NCI-H2196 treated with DMSO at 0.1 percent for 48 hours (cell line): ENCODE data around the gene ASPDH.

Experiments
- DNase-seq: peaks from one replicate; lab custom pipeline; 2025; ENCODE audit not compliant: unreplicated experiment; lab: John Stamatoyannopoulos, UW

ASPDH gene

GRCh38 chr19:50516456-50516855, 2.7 kb upstream of the ASPDH start:
- DNase-seq: no peak

DNA sequence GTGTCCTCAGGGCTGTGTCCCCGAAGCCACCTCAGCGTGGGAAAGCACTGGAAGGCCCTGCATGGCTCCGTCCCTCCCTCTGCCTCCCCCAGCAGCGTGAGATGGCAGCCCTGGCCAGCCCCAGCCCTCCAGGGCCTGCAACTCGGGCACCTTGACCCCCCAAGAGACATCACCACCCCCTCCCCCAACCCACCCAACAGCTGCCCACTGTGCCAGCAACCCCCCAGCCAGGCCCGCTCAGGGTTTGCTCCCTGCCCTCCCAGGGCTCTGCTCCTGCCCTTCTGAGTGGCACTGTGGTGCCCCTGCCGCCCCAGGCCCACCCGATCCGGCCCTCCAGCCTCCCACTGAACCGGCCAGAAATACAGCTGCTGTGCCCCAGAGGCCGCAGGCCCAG, 1.5 kb upstream of the ASPDH start:
- no peak for DNase-seq

GRCh38 chr19:50514346-50515167, 844 bp upstream of the ASPDH start:
- peak; percentile 31 for DNase-seq

GRCh38 chr19:50512999-50513745, 541 bp downstream of the ASPDH start:
- DNase-seq: no peak

GRCh38 chr19:50512112-50512998, 1.4 kb downstream of the ASPDH start:
- DNase-seq: no peak

- peak; percentile 98 for DNase-seq
These were observed 2.5 kb downstream of the ASPDH start, which contains the start of gene JOSD2 for GRCh38 chr19:50511069-50511822. TSS of gene JOSD2 (minus strand) at chr19:50511191. CDS start at chr19:50510431, 760 bp downstream.

DNA sequence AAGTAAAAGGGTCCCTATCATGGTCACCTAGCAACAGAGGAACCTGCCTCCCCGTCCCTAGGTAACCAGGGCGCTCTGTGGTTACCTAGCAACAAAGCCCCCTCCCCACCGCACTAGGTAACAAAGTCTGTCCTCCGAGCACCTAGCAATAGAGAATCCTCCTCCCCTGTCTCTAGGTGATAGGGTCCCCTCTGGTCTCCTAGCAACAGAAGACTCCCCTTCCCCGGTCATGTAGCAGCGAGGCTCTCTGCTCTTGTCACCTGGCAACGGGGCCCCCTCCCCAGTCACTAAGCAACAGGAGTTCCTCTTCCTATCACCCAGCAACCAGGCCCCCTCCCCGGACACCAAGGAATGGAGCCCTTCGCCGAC, 3.0 kb downstream of the ASPDH start:
- peak; percentile 81 for DNase-seq

GRCh38 chr19:50510121-50510670, 3.5 kb downstream of the ASPDH start:
- no peak for DNase-seq

- no peak for DNase-seq
These were observed 4.3 kb downstream of the ASPDH start for GRCh38 chr19:50509366-50509765.

DNA sequence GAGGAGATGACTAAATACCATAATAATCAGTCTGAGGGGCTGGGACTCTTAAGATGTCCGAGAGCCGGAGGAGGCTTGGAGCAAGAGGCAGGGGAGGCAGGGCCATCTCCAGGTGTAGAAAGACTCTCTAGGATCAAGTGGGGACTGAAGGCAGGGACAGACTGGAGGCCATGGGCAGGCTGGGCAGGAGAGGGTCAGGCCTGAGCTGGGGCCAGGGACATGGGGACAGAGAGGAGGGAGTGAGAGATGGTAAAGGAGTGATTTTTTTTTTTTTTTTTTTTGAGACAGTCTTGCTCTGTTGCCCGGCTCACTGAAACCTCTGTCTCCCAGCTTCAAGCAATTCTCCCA, 4.9 kb downstream of the ASPDH start:
- no peak for DNase-seq

DNA sequence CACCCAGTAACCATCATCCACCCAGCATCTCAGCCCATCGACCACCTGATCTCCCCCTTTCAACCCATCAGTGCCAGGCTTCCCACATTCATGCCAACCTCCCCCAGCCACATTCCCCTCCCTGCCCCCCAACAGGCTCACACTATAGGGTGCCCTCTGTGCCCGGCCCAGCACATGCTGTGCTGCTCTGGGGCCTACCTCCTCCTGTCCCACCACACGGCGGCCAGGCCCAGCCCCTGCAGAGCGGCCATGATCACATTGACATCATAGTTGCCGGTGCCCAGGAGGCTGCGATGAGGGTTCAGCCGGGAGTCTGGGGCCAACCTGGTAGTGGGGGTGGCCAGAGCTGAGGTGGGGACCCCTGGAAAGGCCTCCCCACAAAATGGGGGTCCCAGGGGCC, 6.3 kb downstream of the ASPDH start:
- DNase-seq: no peak

- DNase-seq: no peak
These were observed 7.0 kb downstream of the ASPDH start for GRCh38 chr19:50506700-50507099.

GRCh38 chr19:50505856-50506611, 7.7 kb downstream of the ASPDH start:
- DNase-seq: no peak

GRCh38 chr19:50501568-50502475, 11.9 kb downstream of the ASPDH start:
- no peak for DNase-seq

- no peak for DNase-seq
These were observed 12.5 kb downstream of the ASPDH start for GRCh38 chr19:50501186-50501567.

DNA sequence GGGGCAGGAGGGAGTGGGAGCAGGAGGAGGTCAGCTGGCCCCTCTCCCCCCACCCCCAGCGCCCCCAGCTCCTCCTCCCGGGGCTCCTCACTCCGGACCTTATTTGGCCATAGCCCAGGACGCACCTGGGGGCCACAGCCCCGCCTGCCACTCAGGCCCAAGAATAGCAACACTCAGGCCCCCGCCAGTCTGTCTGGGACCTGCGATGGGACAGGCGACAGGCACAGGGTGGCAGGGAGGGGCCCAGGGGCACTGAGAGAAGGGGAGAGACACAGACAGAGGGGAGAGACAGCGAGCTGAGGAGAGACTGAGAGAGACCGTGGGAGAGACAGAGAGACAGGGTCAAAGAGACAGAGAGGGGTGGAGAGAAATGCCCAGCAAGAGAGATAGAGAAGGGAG, 13.0 kb downstream of the ASPDH start:
- no peak for DNase-seq

- DNase-seq: no peak
These were observed 13.5 kb downstream of the ASPDH start for GRCh38 chr19:50500060-50500752.
